ENCODE measurements around the gene ZNF418. TPM values are rescaled to one million over a fixed set of nuclear protein-coding genes. Genes with fewer than 3 reads are reported as not detected.
"Not testable (repeated sequence)": the region's sequence is repeated elsewhere in the genome, so short reads cannot be mapped to it uniquely, and the experiment has no call there.

The ZNF418 gene
- total RNA-seq, 1 donor from 2014 or later = 24.5 TPM

DNA sequence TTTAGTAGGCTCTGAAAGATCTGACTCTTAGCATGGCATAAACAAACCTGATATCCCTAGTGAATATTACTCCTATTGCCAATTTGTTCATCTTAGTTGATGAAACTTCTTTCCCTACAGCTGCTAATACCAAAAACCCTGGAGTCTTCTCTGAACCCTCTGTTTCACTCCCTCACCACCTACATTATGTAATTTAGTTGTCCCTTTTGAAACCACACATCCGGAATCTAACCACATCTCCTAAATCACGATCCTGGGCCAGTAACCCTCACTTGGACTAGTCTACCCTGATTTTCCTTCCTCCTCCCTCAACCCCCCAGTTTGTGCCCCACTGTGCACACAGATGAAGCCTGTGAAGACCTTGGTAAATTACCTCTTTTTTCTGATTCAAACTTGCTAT lies 11.1 kb upstream of the ZNF418 start:
- H3K27ac Mint-ChIP-seq = no peak overlapping the region
- no peak for DNase-seq (ENCODE audit: low spot score in 2 of 2, unreplicated experiment in 2 of 2)
- peaks cover 12% of the 10 kb centered on the region for H3K4me1 Mint-ChIP-seq
- peak overlapping the region; percentile 93 for H3K4me3 Mint-ChIP-seq
- H3K36me3 Mint-ChIP-seq = peaks cover 57% of the 10 kb centered on the region
- H3K27me3 Mint-ChIP-seq (ENCODE audit: low read depth) = no peaks in the 10 kb centered on the region
- TF ChIP-seq, protein P1, sequence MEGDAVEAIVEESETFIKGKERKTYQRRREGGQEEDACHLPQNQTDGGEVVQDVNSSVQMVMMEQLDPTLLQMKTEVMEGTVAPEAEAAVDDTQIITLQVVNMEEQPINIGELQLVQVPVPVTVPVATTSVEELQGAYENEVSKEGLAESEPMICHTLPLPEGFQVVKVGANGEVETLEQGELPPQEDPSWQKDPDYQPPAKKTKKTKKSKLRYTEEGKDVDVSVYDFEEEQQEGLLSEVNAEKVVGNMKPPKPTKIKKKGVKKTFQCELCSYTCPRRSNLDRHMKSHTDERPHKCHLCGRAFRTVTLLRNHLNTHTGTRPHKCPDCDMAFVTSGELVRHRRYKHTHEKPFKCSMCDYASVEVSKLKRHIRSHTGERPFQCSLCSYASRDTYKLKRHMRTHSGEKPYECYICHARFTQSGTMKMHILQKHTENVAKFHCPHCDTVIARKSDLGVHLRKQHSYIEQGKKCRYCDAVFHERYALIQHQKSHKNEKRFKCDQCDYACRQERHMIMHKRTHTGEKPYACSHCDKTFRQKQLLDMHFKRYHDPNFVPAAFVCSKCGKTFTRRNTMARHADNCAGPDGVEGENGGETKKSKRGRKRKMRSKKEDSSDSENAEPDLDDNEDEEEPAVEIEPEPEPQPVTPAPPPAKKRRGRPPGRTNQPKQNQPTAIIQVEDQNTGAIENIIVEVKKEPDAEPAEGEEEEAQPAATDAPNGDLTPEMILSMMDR (IDR thresholded peaks at IDR 0.05; ENCODE audit: unreplicated experiment) = no peak
- peaks cover 57% of the 10 kb centered on the region for H3K9me3 Mint-ChIP-seq

DNA sequence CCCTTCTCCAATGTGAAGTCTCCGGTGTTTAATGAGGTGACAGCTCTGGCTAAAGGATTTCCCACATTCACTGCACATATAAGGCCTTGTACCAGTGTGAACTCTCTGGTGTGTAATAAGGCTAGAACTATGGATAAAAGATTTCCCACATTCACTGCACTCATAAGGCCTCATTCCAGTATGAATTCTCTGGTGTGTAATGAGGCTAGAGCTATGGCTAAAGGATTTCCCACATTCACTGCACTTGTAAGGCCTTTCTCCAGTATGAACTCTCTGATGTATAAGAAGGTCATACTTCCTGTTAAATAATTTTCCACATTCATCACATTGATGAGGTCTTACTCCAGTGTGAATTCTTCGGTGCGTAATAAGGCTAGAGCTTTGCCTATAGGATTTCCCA lies 6.4 kb upstream of the ZNF418 start:
- no peak overlapping the region for H3K4me3 Mint-ChIP-seq
- peaks cover 83% of the 10 kb centered on the region for H3K36me3 Mint-ChIP-seq

DNA sequence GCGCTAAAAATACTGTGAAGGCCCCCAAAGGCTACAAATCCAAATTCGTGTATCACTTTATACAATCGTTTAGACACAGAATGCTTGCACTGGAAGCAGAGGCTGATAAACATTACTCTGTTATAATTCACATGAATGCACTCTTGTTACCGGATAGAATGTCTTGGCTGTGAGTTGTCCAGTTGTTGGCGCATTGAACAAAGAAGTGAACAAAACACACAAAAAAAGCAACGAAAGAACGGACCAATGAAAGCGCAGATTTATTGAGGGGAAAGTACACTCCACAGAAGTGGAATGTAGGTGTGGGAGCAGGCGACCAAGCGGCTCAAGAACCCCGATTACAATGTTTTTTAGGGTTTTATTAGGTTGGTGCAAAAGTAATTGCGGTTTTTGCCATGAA lies 529 bp upstream of the ZNF418 start:
- H3K36me3 Mint-ChIP-seq = peaks cover 75% of the 10 kb centered on the region
- no peak for DNase-seq (ENCODE audit: low spot score in 2 of 2, unreplicated experiment in 2 of 2)

More for the DNA sequence above, 6.4 kb upstream of the ZNF418 start:
- no peak overlapping the region for H3K27ac Mint-ChIP-seq
- peaks cover 7% of the 10 kb centered on the region for H3K4me1 Mint-ChIP-seq
- H3K9me3 Mint-ChIP-seq = peaks cover 68% of the 10 kb centered on the region
- TF ChIP-seq, protein P1 (IDR thresholded peaks at IDR 0.05; ENCODE audit: unreplicated experiment) = no peak
- H3K27me3 Mint-ChIP-seq (ENCODE audit: low read depth) = no peaks in the 10 kb centered on the region
- no peak for DNase-seq (ENCODE audit: low spot score in 2 of 2, unreplicated experiment in 2 of 2)

DNA sequence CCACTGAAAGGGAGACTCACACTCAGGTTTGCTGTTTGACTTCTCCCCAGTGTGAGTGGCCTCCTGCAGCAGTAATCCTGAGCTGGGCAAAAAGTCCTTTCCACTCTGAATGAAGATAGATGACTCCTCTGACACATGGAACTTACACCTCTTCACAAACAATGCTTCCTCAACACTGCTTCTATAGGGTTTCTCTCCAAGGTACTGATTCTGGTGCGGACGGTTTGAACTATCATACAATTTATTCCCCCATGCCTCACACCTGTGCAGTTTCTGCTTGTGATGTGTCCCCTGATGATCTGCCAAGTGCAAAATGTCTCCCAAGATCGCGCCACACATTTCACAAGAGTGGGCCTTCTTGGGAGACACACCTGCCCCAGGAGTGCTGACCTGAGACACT lies 7.6 kb downstream of the ZNF418 start:
- Mint-ChIP-seq H3K27ac (no peak overlapping the region), H3K27me3 (ENCODE audit: low read depth) (no peaks in the 10 kb centered on the region), H3K36me3 (peaks cover 90% of the 10 kb centered on the region), H3K9me3 (peaks cover 64% of the 10 kb centered on the region), H3K4me1 (no peaks in the 10 kb centered on the region), H3K4me3 (no peak overlapping the region)
- no peak for DNase-seq (ENCODE audit: low spot score in 2 of 2, unreplicated experiment in 2 of 2)
- TF ChIP-seq, protein P1 (IDR thresholded peaks at IDR 0.05; ENCODE audit: unreplicated experiment) = no peak

More for the DNA sequence above, 529 bp upstream of the ZNF418 start:
- Mint-ChIP-seq H3K4me1 (peaks cover 10% of the 10 kb centered on the region), H3K9me3 (peaks cover 54% of the 10 kb centered on the region), H3K27ac (no peak overlapping the region), H3K4me3 (peak overlapping the region; percentile 98), H3K27me3 (ENCODE audit: low read depth) (no peaks in the 10 kb centered on the region)
- TF ChIP-seq, protein P1 (IDR thresholded peaks at IDR 0.05; ENCODE audit: unreplicated experiment) = no peak

DNA sequence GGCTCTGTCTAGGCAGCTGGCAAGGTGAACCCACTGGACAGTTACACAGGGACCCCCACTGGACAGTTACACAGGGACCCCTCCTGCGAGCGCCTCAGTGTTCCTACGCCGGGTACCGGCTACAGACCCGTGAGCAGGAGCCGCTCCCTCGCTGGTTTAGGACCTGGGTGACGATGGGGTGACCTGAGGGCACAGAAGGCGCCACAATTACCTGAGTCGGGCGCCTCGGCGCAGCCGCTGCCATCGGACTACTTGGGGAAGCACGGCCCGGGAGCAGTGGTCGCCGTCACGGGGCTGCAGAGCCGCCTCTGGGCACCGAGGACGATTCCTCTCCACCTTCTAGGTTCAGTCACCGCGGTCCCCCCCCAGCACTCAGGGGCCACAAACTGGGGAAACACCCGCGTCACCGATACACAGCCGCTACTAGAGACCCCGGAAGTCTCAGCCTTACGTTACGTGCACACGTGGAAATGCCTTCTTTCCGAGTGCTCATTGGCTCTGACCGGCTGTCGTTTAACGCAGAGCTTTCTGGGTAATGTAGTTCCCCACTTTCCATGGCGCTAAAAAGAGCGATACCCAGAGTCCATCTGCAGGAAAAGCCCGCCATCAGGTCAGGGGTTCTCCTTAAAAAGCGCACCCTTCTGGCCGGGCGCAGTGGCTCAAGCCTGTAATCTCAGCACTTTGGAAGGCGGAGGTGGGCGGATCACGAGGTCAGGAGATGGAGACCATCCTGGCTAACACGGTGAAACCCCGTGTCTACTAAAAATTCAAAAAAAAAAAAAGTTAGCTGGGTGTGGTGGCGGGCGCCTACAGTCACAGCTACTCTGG lies 18.8 kb downstream of the ZNF418 start, which contains the start of gene ZNF417:
Gene ZNF417, minus strand, starts transcription at position 425 of the 828 bp plus-strand sequence. Its CDS starts 181 bp downstream, at position 244.
- not testable (repeated sequence) for H3K9me3 Mint-ChIP-seq; H3K27me3 Mint-ChIP-seq (ENCODE audit: low read depth)
- H3K36me3 Mint-ChIP-seq = peaks cover 38% of the 10 kb centered on the region

DNA sequence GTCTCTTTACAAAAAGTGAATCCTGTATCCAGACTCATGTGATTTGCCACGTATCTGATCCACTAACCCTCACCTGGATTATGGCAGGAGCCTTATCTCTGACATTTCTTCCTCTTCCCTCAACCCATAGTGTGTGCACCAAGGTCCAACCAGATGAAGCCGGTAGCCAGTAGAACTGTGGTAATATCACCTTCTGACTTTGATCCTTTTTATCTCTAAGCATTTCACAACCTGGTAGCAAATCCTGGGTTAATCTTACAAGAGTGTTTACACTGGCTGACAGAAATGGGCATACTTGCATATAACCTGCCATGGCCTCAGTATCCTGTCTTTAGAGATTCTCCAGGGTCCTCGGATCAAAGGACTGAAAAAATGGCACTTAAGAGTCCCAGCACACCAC lies 20.7 kb downstream of the ZNF418 start:
- Mint-ChIP-seq H3K36me3 (peaks cover 31% of the 10 kb centered on the region), H3K27me3 (ENCODE audit: low read depth) (no peaks in the 10 kb centered on the region), H3K4me3 (peak overlapping the region; percentile 94), H3K27ac (peak overlapping the region; percentile 64), H3K9me3 (no peaks in the 10 kb centered on the region), H3K4me1 (peaks cover 17% of the 10 kb centered on the region)
- TF ChIP-seq, protein P1 (IDR thresholded peaks at IDR 0.05; ENCODE audit: unreplicated experiment) = no peak
- no peak for DNase-seq (ENCODE audit: low spot score in 2 of 2, unreplicated experiment in 2 of 2)

More for the DNA sequence above, 18.8 kb downstream of the ZNF418 start, which contains the start of gene ZNF417:
- Mint-ChIP-seq H3K27ac (peak within 1 kb of the TSS; percentile 97), H3K4me3 (peak within 1 kb of the TSS; percentile 94), H3K4me1 (peaks cover 17% of the 10 kb centered on the region)
- peak; percentile 59 to 76 for DNase-seq (ENCODE audit: low spot score in 2 of 2, unreplicated experiment in 2 of 2)
